ENCODE results near the gene ALOX15.
"Not testable (repeated sequence)": the region's sequence is repeated elsewhere in the genome, so short reads cannot be mapped to it uniquely, and the experiment has no call there.

Gene ALOX15

GRCh38 chr17:4601326-4601725 lies 40.2 kb downstream of the ALOX15 start:
- no peak overlapping the region for H3K4me3 ChIP-seq (ENCODE audit: low read depth, low read length)
- TF ChIP-seq, protein P1, sequence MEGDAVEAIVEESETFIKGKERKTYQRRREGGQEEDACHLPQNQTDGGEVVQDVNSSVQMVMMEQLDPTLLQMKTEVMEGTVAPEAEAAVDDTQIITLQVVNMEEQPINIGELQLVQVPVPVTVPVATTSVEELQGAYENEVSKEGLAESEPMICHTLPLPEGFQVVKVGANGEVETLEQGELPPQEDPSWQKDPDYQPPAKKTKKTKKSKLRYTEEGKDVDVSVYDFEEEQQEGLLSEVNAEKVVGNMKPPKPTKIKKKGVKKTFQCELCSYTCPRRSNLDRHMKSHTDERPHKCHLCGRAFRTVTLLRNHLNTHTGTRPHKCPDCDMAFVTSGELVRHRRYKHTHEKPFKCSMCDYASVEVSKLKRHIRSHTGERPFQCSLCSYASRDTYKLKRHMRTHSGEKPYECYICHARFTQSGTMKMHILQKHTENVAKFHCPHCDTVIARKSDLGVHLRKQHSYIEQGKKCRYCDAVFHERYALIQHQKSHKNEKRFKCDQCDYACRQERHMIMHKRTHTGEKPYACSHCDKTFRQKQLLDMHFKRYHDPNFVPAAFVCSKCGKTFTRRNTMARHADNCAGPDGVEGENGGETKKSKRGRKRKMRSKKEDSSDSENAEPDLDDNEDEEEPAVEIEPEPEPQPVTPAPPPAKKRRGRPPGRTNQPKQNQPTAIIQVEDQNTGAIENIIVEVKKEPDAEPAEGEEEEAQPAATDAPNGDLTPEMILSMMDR (IDR thresholded peaks at IDR 0.05; ENCODE audit: low read depth, low read length), result no peak

DNA sequence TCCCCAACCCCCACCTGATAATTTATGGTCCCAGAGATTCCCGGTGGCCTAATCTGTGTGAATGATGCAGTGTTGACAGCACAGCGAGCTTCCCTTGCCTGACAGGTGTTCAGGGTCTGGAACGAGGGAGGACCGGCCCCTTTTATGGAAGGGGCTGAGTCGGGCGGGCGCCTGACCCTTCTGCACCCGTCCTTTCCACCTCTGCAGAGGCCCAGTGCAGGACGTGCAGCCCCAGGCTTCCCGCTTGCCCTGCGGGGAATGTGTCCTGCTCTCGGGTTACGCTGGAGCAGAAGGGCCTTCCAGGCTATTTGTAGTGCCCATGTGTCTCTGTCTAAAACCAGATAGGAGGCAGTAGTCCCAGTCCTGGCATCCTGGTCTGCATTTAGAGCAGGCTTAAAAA lies 40.9 kb downstream of the ALOX15 start:
- TF ChIP-seq, protein P1 (IDR thresholded peaks at IDR 0.05; ENCODE audit: low read depth, low read length), result no peak
- H3K4me3 ChIP-seq (ENCODE audit: low read depth, low read length), result no peak overlapping the region

DNA sequence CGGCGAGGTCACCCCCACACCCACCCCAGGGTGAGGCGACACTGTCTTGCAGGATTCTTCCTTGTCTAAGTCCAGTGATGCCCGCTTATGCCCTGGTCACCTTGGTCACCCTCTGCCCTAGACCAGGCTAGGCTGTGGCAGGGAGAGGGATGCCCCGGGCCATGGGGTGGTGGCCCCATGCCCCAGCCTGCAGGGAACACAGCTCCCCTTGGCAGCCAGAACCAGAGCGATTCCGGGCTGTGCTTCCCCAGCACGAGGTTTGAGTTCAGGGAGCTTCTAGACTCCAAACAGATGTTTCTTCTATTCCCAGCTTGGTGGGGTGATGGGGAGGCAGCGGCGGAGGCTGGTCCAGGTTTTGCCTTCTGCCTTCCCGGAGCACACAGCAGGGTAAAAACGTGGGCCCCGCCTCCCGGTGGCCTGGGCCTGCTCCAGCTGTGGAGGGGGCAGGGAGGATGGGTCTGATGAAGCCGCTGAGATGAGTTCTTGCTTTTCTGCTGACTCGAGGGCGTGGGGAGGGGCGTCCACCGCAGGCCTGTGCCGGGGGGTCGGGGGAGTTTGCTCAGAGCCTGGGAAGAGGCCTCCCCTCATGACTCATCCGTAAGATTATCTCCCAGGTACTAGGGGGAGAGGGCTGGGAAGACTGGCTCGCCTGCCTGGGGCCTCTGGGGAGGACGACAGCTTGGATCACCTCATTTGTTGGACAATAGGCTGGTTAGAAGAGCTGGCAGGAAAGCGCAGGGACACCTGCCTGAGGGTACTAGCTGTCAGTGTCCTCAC lies 41.8 kb downstream of the ALOX15 start:
- H3K4me3 ChIP-seq (ENCODE audit: low read depth, low read length), result no peak overlapping the region

GRCh38 chr17:4598776-4599504 lies 42.5 kb downstream of the ALOX15 start:
- TF ChIP-seq, protein P1 (IDR thresholded peaks at IDR 0.05; ENCODE audit: low read depth, low read length), result no peak

More for the DNA sequence above, 41.8 kb downstream of the ALOX15 start:
- TF ChIP-seq, protein P1 (IDR thresholded peaks at IDR 0.05; ENCODE audit: low read depth, low read length), result no peak

GRCh38 chr17:4597975-4598374 lies 43.5 kb downstream of the ALOX15 start:
- TF ChIP-seq, protein P1 (IDR thresholded peaks at IDR 0.05; ENCODE audit: low read depth, low read length), result no peak
- H3K4me3 ChIP-seq (ENCODE audit: low read depth, low read length), result no peak overlapping the region

More at GRCh38 chr17:4598776-4599504, 42.5 kb downstream of the ALOX15 start:
- H3K4me3 ChIP-seq (ENCODE audit: low read depth, low read length), result no peak overlapping the region

DNA sequence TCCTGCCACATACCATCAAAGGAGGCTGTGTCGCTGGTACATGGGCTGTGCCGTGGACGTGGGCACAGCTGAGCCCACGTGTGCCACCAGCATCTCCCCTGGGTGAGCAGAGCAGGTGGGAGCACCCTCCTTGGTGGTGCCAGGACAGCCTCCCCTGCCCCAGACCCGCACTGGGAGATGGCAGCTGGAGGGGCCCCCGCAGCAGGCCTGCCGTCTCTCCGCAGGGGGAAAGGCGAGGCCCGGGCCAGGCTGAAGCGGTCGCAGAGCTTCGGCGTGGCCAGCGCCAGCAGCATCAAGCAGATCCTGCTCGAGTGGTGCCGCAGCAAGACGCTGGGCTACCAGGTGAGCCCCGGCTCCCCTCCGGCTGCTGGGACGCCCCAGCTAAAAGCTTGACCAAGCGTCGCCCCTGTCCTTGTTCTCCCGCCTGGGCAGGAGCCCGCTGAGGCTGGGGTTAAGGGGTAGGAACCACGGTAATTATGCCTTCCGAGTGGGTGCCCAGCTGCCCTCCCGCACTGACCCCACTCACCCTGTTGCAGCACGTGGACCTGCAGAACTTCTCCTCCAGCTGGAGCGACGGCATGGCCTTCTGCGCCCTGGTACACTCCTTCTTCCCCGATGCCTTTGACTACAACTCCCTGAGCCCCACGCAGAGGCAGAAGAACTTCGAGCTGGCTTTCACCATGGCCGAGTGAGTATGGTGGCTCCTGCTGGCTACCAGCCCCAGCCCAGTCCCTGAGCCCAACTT lies 44.7 kb downstream of the ALOX15 start:
- no peak overlapping the region for H3K4me3 ChIP-seq (ENCODE audit: low read depth, low read length)
- TF ChIP-seq, protein P1 (IDR thresholded peaks at IDR 0.05; ENCODE audit: low read depth, low read length), result no peak

DNA sequence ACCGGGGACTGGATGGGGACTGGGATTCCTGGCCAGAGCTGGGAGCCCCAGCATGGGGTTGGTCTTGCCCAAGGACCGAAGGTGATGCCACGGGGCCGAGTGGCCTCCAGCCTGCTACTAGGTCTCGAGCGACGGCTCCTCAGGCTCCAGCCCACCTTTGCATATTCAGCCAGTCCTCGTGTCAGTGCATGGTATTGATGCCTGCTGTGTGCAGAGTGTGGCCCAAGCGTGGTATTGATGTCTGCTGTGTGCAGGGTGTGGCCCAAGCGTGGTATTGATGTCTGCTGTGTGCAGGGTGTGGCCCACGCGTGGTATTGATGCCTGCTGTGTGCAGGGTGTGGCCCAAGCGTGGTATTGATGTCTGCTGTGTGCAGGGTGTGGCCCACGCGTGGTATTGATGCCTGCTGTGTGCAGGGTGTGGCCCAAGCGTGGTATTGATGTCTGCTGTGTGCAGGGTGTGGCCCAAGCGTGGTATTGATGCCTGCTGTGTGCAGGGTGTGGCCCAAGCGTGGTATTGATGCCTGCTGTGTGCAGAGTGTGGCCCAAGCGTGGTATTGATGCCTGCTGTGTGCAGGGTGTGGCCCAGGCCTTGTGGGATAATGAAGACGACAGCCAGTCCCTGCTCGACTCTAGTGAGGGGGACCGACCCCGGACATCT lies 45.7 kb downstream of the ALOX15 start:
- not testable (repeated sequence) for H3K4me3 ChIP-seq (ENCODE audit: low read depth, low read length)
